NCI-H446 (cell line): ENCODE measurements around the gene SCN1B.
"Not testable (repeated sequence)": the region's sequence is repeated elsewhere in the genome, so short reads cannot be mapped to it uniquely, and the experiment has no call there.

Experiments used
- DNase-seq, 2 experiments: peaks; one replicate each; lab custom pipeline; 2025; lab: John Stamatoyannopoulos, UW

Gene SCN1B

GRCh38 chr19:35037716-35038622 is 7.7 kb downstream of the SCN1B start:
- DNase-seq = peak; percentile 80 to 85

- DNase-seq = peak; percentile 44 to 68
These were observed 8.6 kb downstream of the SCN1B start for GRCh38 chr19:35038623-35039512.

GRCh38 chr19:35039881-35040825 is 9.9 kb downstream of the SCN1B start:
- no peak for DNase-seq

- no peak for DNase-seq
These were observed 10.7 kb downstream of the SCN1B start for GRCh38 chr19:35040826-35041547.

GRCh38 chr19:35041548-35042055 is 11.3 kb downstream of the SCN1B start, which contains the start of gene HPN:
TSS of gene HPN (plus strand) at chr19:35041721. CDS start at chr19:35042507, 786 bp downstream.
- DNase-seq = no peak

GRCh38 chr19:35042056-35042730 is 11.9 kb downstream of the SCN1B start:
- DNase-seq = no peak

- no peak for DNase-seq
These were observed 12.8 kb downstream of the SCN1B start for GRCh38 chr19:35042954-35043604.

- no peak for DNase-seq
These were observed 13.6 kb downstream of the SCN1B start for GRCh38 chr19:35043906-35044305.

DNA sequence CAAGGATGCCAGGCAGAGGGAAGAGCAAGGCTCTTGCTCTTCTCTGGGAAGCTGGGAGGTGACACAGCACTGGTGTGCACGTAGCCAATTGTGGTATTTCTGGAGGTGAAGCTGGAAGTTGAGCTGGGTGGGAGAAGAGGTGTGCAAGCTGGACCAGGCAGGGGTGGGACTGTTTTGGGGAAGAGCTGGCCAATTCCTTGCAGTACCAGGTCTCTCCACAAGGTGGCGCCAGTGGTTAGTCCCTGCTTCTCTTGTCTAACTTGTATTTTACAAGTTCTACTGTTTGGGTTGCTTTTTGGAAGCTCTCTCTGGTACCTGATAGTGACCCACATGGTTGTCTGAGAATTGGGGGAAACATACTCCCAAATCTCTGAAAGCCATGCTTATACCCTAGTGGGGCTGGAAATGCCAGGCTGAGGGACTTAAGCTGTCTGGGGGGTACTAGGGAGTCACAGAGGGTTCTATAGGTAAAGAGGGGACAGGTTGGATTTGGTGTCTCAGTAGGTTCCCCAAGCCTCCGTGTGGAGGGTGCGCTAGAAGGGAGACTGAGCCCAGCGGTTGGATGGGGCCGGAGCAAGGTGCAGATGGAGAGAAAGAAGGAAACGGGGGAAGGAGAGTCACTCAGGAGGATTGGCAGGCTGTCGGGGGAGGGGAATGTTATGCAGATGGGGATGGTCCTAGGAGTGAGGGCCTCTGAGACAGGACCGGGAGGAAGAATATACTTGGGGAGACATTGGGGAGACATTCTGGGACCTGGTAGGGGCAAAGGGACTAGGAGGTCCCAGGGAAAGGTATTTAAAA is 14.2 kb downstream of the SCN1B start:
- DNase-seq = peak; percentile 24 to 35

DNA sequence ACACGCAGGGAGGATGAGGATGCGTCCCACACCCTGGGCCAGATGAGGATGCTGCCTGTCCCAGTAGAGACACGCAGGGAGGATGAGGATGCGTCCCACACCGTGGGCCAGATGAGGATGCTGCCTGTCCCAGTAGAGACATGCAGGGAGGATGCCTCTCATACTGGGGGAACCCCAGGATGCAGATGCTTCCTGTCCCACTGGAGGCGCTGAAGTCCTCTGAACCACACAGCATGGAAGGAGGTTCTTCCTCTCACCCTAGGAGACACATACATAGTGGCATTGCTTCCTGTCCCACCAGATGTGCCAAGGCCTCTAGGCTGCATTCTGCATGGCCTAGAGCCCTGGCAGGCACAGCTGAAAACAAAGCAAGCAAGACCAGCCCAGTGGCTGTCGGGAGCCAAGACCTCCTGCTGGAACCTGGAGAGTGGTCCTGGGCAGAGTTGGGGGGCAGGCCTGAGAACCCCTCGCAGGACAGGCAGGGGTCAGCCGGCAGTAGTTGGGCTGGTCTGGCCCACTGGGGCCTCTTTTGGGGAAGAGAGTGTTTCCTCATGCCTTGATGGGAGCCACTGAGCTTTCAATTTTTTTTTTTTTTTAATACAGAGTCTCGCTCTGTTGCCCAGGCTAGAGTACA is 15.5 kb downstream of the SCN1B start:
- DNase-seq = no peak

GRCh38 chr19:35046461-35046860 is 16.2 kb downstream of the SCN1B start:
- peak in 1 of 2 experiments; percentile 18 for DNase-seq

DNA sequence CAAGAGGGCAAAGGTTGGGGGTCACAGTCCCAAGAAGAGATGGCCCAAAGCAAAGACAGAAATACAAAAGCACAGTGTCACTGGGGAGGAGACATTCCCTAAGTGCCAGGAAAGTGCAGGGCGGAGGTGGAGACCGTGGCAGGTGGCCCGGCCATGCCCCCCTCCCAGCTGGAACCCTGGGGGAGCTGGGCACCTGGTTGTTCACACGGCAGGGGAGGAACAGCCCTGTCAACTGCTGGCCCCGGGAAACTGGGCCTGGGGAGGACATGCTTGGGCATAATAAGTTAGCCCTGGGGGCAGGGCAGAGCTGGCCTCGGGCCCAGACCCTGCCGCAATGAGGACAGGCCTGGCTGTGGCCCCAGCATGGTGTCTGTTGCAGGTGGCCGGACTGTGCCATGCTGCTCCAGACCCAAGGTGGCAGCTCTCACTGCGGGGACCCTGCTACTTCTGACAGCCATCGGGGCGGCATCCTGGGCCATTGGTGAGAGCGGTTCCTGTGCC is 18.7 kb downstream of the SCN1B start:
- DNase-seq = no peak

DNA sequence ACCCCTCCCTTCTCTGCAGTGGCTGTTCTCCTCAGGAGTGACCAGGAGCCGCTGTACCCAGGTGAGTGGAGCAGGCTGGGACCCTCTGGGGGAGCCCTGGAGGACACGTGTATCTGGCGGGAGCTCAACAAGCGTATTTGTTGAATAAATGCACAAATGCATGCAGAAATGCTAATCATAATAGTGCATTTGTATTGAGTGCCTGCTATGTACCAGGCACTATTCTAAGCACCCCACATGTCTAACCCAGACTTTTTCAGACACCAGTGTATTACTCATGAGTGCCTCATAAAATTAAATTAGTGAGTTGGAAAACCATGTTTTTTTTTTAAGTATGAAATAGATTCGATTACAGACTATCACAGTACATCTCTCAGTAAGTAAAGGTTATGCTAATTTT is 19.2 kb downstream of the SCN1B start:
- no peak for DNase-seq

DNA sequence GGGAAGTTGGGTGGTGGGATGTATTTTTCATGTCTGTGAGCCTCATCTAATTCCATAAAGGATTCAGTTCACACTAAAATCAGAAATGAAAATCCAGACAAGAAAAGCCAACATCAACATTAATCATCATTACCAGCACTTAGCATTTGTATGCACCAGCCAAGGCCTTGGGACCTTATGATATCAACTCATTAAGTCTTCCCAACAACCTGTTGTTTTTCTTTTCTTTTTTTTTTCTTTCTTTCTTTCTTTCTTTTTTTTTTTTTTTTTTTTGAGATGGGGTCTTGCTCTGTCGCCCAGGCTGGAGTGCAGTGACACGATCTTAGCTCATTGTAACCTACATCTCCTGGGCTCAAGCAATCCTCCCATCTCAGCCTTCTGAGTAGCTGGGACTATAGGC is 20.4 kb downstream of the SCN1B start:
- not testable (repeated sequence) for DNase-seq

DNA sequence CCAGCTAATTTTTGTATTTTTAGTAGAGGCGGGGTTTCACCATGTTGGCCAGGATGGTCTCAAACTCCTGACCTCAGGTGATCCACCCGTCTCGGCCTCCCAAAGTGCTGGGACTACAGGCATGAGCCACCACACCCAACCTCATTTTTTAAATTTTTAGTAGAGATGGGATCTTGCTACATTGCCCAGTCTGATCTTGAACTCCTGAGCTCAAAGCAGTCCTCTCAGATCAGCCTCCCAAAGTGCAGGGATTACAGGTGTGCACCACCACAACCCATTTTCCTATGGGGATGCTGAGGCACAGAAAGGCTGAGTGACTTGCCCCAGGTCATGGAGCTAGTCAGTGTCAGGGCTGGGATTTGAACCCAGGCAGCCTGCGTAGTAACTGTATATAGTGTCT is 21.0 kb downstream of the SCN1B start:
- not testable (repeated sequence) for DNase-seq

GRCh38 chr19:35051796-35052195 is 21.5 kb downstream of the SCN1B start:
- DNase-seq = no peak

- no peak for DNase-seq
These were observed 22.4 kb downstream of the SCN1B start for GRCh38 chr19:35052599-35053190.
